ENCODE measurements around the gene RAD50.
A peak's percentile ranks its signal among the peaks of the same experiment; 100 is the strongest.

The RAD50 gene

GRCh38 chr5:132651838-132652469 lies 95.2 kb downstream of the RAD50 start:
- DNase-seq (ENCODE audit: low read depth): no peak
- no peak overlapping the region for H3K4me3 ChIP-seq (ENCODE audit: low read depth, low read length)
- TF ChIP-seq MYC (IDR thresholded peaks at IDR 0.05; ENCODE audit: low read depth, low read length) (no peak), POLR2A (IDR thresholded peaks at IDR 0.05; ENCODE audit: extremely low read depth, insufficient read length) (no peak)
- TF ChIP-seq, protein P1, sequence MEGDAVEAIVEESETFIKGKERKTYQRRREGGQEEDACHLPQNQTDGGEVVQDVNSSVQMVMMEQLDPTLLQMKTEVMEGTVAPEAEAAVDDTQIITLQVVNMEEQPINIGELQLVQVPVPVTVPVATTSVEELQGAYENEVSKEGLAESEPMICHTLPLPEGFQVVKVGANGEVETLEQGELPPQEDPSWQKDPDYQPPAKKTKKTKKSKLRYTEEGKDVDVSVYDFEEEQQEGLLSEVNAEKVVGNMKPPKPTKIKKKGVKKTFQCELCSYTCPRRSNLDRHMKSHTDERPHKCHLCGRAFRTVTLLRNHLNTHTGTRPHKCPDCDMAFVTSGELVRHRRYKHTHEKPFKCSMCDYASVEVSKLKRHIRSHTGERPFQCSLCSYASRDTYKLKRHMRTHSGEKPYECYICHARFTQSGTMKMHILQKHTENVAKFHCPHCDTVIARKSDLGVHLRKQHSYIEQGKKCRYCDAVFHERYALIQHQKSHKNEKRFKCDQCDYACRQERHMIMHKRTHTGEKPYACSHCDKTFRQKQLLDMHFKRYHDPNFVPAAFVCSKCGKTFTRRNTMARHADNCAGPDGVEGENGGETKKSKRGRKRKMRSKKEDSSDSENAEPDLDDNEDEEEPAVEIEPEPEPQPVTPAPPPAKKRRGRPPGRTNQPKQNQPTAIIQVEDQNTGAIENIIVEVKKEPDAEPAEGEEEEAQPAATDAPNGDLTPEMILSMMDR (IDR thresholded peaks at IDR 0.05; ENCODE audit: low read depth, low read length): no peak
- TF ChIP-seq, protein P2, sequence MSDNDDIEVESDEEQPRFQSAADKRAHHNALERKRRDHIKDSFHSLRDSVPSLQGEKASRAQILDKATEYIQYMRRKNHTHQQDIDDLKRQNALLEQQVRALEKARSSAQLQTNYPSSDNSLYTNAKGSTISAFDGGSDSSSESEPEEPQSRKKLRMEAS (IDR thresholded peaks at IDR 0.05; ENCODE audit: low read depth, low read length): no peak

DNA sequence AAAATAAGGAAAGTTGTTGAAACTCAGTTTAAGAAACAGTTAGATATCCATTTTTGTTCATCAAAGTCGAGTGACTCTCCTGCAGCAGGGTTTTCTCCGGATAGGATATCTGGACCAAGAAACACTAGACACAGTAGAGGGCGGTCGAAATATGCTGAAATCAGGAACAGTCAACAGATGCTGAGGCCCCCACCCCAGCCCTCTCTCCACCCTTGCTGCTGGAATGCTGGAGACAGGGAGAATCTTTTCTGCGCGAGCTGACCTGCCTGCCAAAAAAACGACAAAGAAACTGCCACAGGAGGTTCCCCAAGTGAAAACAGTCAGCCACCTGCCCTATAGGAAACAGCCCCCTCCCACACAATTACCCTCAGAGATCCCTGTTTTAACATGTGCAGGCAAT lies 96.9 kb downstream of the RAD50 start:
- no peak overlapping the region for H3K4me3 ChIP-seq (ENCODE audit: low read depth, low read length)
- no peak for DNase-seq (ENCODE audit: low read depth)
- TF ChIP-seq POLR2A (IDR thresholded peaks at IDR 0.05; ENCODE audit: extremely low read depth, insufficient read length) (no peak), MYC (IDR thresholded peaks at IDR 0.05; ENCODE audit: low read depth, low read length) (no peak)
- TF ChIP-seq, protein P2 (IDR thresholded peaks at IDR 0.05; ENCODE audit: low read depth, low read length): no peak
- TF ChIP-seq, protein P1 (IDR thresholded peaks at IDR 0.05; ENCODE audit: low read depth, low read length): no peak

GRCh38 chr5:132655821-132656773 lies 99.3 kb downstream of the RAD50 start:
- no peak for TF ChIP-seq POLR2A (IDR thresholded peaks at IDR 0.05; ENCODE audit: extremely low read depth, insufficient read length)
- TF ChIP-seq, protein P1 (IDR thresholded peaks at IDR 0.05; ENCODE audit: low read depth, low read length): no peak
- TF ChIP-seq, protein P2 (IDR thresholded peaks at IDR 0.05; ENCODE audit: low read depth, low read length): no peak
- TF ChIP-seq MYC (IDR thresholded peaks at IDR 0.05; ENCODE audit: low read depth, low read length): no peak
- DNase-seq (ENCODE audit: low read depth): peak; percentile 74
- no peak overlapping the region for H3K4me3 ChIP-seq (ENCODE audit: low read depth, low read length)

GRCh38 chr5:132656774-132657355 lies 100.1 kb downstream of the RAD50 start:
- TF ChIP-seq MYC (IDR thresholded peaks at IDR 0.05; ENCODE audit: low read depth, low read length) (no peak), POLR2A (IDR thresholded peaks at IDR 0.05; ENCODE audit: extremely low read depth, insufficient read length) (no peak)
- TF ChIP-seq, protein P2 (IDR thresholded peaks at IDR 0.05; ENCODE audit: low read depth, low read length): no peak
- TF ChIP-seq, protein P1 (IDR thresholded peaks at IDR 0.05; ENCODE audit: low read depth, low read length): no peak
- H3K4me3 ChIP-seq (ENCODE audit: low read depth, low read length): no peak overlapping the region
- DNase-seq (ENCODE audit: low read depth): peak; percentile 11

- DNase-seq (ENCODE audit: low read depth): peak; percentile 19
- TF ChIP-seq MYC (IDR thresholded peaks at IDR 0.05; ENCODE audit: low read depth, low read length) (no peak), POLR2A (IDR thresholded peaks at IDR 0.05; ENCODE audit: extremely low read depth, insufficient read length) (no peak)
- TF ChIP-seq, protein P1 (IDR thresholded peaks at IDR 0.05; ENCODE audit: low read depth, low read length): no peak
- TF ChIP-seq, protein P2 (IDR thresholded peaks at IDR 0.05; ENCODE audit: low read depth, low read length): no peak
- H3K4me3 ChIP-seq (ENCODE audit: low read depth, low read length): no peak within 1 kb of the TSS
Measured at GRCh38 chr5:132657676-132658380, 101.1 kb downstream of the RAD50 start, which contains the start of gene IL13. IL13 (plus strand) TSS chr5:132658173; CDS start chr5:132658187, 14 bp downstream.

Measured in NB4 (cell line).